Measurements from ENCODE around the gene ISOC1. TPM values are rescaled to one million over a fixed set of nuclear protein-coding genes. Genes with fewer than 3 reads are reported as not detected.

Gene ISOC1
- total RNA-seq, 4 donors from 2014 or later: 30.7 to 141 (median 71.5) TPM

GRCh38 chr5:129099184-129099569 is 4.6 kb downstream of the ISOC1 start:
- no peak overlapping the region for H3K4me3 ChIP-seq
- H3K27me3 ChIP-seq: no peaks in the 10 kb centered on the region
- no peaks in the 10 kb centered on the region for H3K36me3 ChIP-seq
- H3K27ac ChIP-seq: peak overlapping the region; percentile 82 to 90
- H3K9me3 ChIP-seq: no peaks in the 10 kb centered on the region
- DNase-seq: no peak
- intact Hi-C loops (cut with DNase I; ENCODE audit: low total_unique reads): no loop called here
- H3K4me1 ChIP-seq: no peaks in the 10 kb centered on the region
- TF ChIP-seq POLR2A (IDR thresholded peaks at IDR 0.05) (no peak), CTCF (IDR thresholded peaks at IDR 0.05) (no peak)

GRCh38 chr5:129101794-129102193 is 7.2 kb downstream of the ISOC1 start:
- Histone ChIP-seq H3K27me3 (no peaks in the 10 kb centered on the region), H3K36me3 (no peaks in the 10 kb centered on the region), H3K9me3 (no peaks in the 10 kb centered on the region), H3K27ac (peak overlapping the region; percentile 34 to 60), H3K4me3 (no peak overlapping the region), H3K4me1 (no peaks in the 10 kb centered on the region)
- intact Hi-C loops (cut with DNase I; ENCODE audit: low total_unique reads): no loop called here
- no peak for DNase-seq
- TF ChIP-seq POLR2A (IDR thresholded peaks at IDR 0.05): no peak
- no peak for TF ChIP-seq CTCF (IDR thresholded peaks at IDR 0.05)

- no peaks in the 10 kb centered on the region for H3K27me3 ChIP-seq
- H3K9me3 ChIP-seq: no peaks in the 10 kb centered on the region
- intact Hi-C loops (cut with DNase I; ENCODE audit: low total_unique reads): no loop called here
- no peaks in the 10 kb centered on the region for H3K36me3 ChIP-seq
- H3K27ac ChIP-seq: peak overlapping the region in 1 of 2 donors; percentile 60
- DNase-seq: no peak
- TF ChIP-seq CTCF (IDR thresholded peaks at IDR 0.05): no peak
- H3K4me1 ChIP-seq: no peaks in the 10 kb centered on the region
- no peak overlapping the region for H3K4me3 ChIP-seq
Observed at GRCh38 chr5:129103397-129103796, 8.8 kb downstream of the ISOC1 start.

- DNase-seq: no peak
- H3K27ac ChIP-seq: no peak overlapping the region
- H3K4me1 ChIP-seq: no peaks in the 10 kb centered on the region
- intact Hi-C loops (cut with DNase I; ENCODE audit: low total_unique reads): no loop called here
- TF ChIP-seq POLR2A (IDR thresholded peaks at IDR 0.05): no peak
- no peak for TF ChIP-seq CTCF (IDR thresholded peaks at IDR 0.05)
- H3K27me3 ChIP-seq: no peaks in the 10 kb centered on the region
- H3K9me3 ChIP-seq: no peaks in the 10 kb centered on the region
- no peak overlapping the region for H3K4me3 ChIP-seq
- H3K36me3 ChIP-seq: no peaks in the 10 kb centered on the region
Observed at GRCh38 chr5:129104915-129105455, 10.4 kb downstream of the ISOC1 start.

- TF ChIP-seq CTCF (IDR thresholded peaks at IDR 0.05) (no peak), POLR2A (IDR thresholded peaks at IDR 0.05) (no peak)
- Histone ChIP-seq H3K36me3 (no peaks in the 10 kb centered on the region), H3K27ac (no peak overlapping the region), H3K4me3 (no peak overlapping the region), H3K9me3 (no peaks in the 10 kb centered on the region), H3K27me3 (no peaks in the 10 kb centered on the region), H3K4me1 (peaks cover 0 to 7% of the 10 kb centered on the region in 2 donors)
- no peak for DNase-seq
- intact Hi-C loops (cut with DNase I; ENCODE audit: low total_unique reads): no loop called here
Observed at GRCh38 chr5:129107637-129108036, 13.1 kb downstream of the ISOC1 start.

All from uterus (tissue), 4 donors.